GM18868 (cell line): ENCODE results near the gene COL23A1.

ENCODE experiments used
- ATAC-seq: cut with Tn5 transposase; IDR thresholded peaks from one replicate; pipeline ENCODE4 v1.9.1; 2021; ENCODE audit warnings: mild to moderate bottlenecking, moderate library complexity; ENCODE audit not compliant: unreplicated experiment

COL23A1 gene

DNA sequence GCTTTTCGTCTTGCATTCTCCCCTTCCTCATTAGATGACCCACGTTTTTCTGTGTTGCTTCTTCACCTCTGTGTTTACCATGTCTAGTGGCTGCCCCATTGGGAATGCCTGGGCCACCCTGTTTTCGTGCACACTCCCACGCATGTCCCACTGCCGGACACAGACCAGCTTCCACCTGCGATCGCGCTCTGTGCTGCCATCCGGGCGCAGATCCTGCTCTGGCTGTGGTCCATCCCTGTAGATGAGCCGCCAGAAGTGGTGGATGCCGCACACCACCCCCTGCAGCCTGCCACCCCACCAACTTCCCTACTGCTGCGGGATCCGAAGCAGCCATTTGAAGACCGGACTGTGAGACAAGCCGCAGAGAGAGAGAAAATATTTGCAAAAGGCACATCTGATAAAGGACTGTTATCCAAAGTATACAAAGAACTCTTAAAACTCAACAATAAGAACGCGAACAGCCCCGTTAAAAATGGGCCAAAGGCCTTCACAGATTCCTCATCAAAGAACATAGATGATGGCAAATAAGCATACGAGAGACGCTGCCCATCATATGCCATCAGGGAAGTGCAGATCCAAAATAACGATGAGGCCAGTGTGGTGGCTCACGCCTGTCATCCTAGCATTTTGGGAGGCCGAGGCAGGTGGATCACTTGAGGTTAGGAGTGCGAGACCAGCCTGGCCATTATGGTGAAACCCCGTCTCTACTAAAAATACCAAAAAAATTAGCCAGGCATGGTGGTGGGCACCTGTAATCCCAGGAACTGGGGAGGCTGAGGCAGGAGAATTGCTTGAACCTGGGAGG lies 163.7 kb downstream of the COL23A1 start:
- ATAC-seq = no peak

GRCh38 chr5:178425621-178426068 lies 164.5 kb downstream of the COL23A1 start:
- no peak for ATAC-seq

DNA sequence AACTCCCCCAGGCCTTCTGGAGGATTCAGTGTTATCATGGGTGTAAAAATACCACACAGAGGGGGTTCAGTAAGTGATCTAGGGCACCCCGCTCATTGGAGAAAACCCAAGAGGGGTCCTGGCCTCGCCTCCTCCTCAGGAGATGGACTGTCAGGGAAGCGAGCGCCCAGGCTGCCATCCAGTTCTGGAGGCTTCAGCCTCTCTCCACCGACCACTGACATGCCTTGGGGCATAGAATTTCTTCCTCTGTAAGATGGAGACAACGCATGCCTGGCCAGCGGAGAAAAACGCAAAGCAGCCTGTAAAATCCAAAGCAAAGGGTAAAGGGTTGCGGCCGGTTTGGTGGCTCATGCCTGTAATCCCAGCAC lies 165.4 kb downstream of the COL23A1 start:
- no peak for ATAC-seq

GRCh38 chr5:178423901-178424809 lies 166.0 kb downstream of the COL23A1 start:
- no peak for ATAC-seq

DNA sequence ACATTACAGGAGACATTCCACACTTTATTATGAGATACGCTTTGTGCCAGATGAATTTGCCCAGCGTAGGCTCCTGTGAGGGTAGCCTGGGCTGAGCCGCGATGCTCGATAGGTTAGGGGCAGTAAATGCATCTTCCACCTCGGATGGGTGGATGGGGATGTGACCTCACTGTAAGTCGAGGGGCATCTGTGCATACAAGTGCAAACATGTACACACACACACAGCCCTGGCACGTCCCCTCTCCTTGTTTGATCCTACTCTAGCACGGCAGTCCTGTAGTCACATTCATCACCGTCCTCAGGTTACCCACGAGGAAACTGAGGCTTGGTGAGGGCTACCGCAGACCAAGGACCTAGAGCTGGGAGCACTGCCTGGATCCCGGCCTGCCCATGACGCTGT lies 166.8 kb downstream of the COL23A1 start:
- ATAC-seq = no peak

- no peak for ATAC-seq
These were observed 167.8 kb downstream of the COL23A1 start for GRCh38 chr5:178422400-178422775.

- no peak for ATAC-seq
These were observed 168.3 kb downstream of the COL23A1 start for GRCh38 chr5:178421699-178422399.

DNA sequence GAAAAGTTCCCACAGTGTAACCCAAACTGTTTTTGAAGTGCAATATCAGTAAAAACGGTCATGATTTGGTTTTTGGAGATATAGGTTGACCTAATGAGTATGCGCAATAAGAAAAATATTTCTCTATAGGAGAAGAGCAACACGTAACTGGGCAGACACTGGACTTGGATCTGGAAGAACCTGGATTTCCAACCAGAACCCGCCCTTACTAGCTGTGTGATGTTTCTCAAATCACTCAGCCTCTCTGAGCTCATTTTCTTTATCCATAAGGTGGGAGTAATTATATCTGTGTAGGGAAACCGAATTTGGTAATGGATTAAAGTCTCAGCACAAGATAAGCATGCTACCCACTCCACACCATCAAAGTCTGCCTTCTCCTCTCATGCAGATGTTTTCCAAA lies 169.1 kb downstream of the COL23A1 start:
- no peak for ATAC-seq

- ATAC-seq = no peak
These were observed 169.8 kb downstream of the COL23A1 start for GRCh38 chr5:178420354-178420781.

DNA sequence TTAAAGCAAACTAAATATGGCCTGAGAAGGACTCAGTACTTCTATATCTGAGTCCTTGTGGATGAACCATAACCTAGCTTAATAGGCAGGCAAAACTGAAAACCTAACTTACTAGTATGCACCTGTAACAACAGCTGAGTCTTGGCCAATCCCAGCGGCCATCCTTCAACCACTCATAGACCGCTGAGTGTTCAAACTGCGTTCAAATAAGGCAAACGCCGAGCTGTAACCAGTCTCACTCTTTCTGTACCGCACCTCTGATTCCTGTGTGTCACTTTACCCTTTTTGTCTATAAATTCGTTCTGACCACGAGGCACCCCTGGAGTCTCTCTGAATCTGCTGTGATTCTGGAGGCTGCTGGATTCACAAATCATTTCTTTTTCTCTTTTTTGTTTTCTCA lies 170.5 kb downstream of the COL23A1 start:
- ATAC-seq = no peak

- no peak for ATAC-seq
These were observed 171.0 kb downstream of the COL23A1 start for GRCh38 chr5:178419196-178419595.

- no peak for ATAC-seq
These were observed 171.7 kb downstream of the COL23A1 start for GRCh38 chr5:178418471-178419010.

- no peak for ATAC-seq
These were observed 172.2 kb downstream of the COL23A1 start for GRCh38 chr5:178418031-178418430.

- no peak for ATAC-seq
These were observed 172.8 kb downstream of the COL23A1 start for GRCh38 chr5:178417391-178417811.

DNA sequence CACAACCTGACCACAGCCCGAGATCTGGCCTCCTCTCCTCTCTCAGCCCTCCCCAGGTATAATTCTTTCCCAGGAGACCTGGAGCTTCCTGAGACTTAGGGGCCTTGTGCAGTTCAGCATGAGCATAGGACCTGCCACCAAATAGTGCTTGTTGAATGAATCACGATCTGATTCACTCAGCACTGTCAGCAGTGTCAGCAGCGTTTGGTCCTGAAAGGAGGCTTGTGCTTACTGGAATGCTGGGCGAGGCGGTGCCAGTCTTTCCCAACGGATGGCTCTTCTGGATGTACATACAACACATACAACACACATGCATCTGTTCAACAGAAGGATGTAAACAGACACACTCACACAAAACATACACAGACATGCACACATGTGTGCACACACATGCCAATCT lies 173.3 kb downstream of the COL23A1 start:
- ATAC-seq = no peak

GRCh38 chr5:178416206-178416882 lies 173.8 kb downstream of the COL23A1 start:
- no peak for ATAC-seq

- no peak for ATAC-seq
These were observed 174.8 kb downstream of the COL23A1 start for GRCh38 chr5:178415353-178415752.

DNA sequence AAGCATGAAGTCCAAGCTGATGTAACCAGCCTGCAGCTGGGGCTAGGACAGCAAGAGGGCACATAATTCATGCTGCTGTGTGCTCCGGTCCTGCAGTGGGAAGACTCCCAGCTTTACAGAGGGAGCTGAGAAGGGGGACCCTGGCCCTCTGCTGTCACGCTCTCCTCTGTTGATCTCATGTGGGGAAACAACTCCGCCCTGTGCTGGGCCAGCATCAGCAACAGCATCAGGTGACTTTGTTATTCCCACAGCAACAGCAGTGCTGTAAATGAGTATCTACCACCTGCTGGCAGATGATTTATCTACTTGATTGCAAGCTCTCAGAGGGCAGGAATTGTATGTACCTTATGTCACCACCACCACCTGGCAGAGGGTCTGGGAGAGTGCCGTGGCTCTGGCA lies 176.2 kb downstream of the COL23A1 start:
- ATAC-seq = no peak

DNA sequence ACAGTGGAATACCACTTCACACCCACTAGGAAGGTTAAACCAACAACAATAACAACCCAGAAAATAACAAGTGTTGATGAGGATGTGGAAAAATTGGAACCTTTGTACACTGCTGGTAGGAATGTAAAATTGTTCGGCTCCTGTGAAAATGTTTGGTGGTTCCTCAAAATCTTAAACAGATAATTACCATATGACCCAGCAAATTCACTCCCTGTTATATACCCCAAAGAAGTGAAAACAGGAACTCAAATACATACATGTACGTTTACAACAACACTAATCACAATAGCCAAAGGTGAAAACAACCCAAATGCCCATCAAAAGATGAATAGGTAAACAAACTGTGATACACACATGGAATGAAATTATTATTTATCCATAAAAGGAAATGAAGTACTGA lies 179.1 kb downstream of the COL23A1 start:
- no peak for ATAC-seq

- no peak for ATAC-seq
These were observed 182.5 kb downstream of the COL23A1 start for GRCh38 chr5:178407646-178408045.
